Trophoblast cell (in vitro differentiated cells and primary cell): ENCODE results near the gene TMEM214.

Source experiments
- DNase-seq, 2 donors: peaks; one replicate each; pipeline ENCODE4 v3.0.0-alpha.2; 2016
- H2AFZ ChIP-seq: 2 replicates; pipeline ENCODE4 v1.6.1; 2013; ENCODE audit warnings: low read length, moderate library complexity, mild to moderate bottlenecking; ENCODE audit not compliant: insufficient read depth, poor library complexity
- H2AK5ac ChIP-seq: 2 replicates; pipeline ENCODE4 v1.6.1; 2013; ENCODE audit warnings: mild to moderate bottlenecking, low read length
- H2BK120ac ChIP-seq: 2 replicates; pipeline ENCODE4 v1.6.1; 2013; ENCODE audit warnings: low read length, mild to moderate bottlenecking, moderate library complexity; ENCODE audit not compliant: insufficient read depth, poor library complexity
- H2BK12ac ChIP-seq: 2 replicates; pipeline ENCODE4 v1.6.1; 2013; ENCODE audit warnings: mild to moderate bottlenecking, low read length, moderate library complexity
- H2BK5ac ChIP-seq: 2 replicates; pipeline ENCODE4 v1.6.1; 2013; ENCODE audit warnings: low read length, low read depth, moderate library complexity, mild to moderate bottlenecking; ENCODE audit not compliant: poor library complexity
- H3K14ac ChIP-seq: 2 replicates; pipeline ENCODE4 v1.6.1; 2013; ENCODE audit warnings: mild to moderate bottlenecking, low read length
- H3K18ac ChIP-seq: 2 replicates; pipeline ENCODE4 v1.6.1; 2013; ENCODE audit warnings: mild to moderate bottlenecking, low read length
- H3K23ac ChIP-seq: 2 replicates; pipeline ENCODE4 v1.6.1; 2013; ENCODE audit warnings: low read length
- H3K27ac ChIP-seq: 2 replicates; pipeline ENCODE4 v1.5.1; 2013; ENCODE audit warnings: low read depth, mild to moderate bottlenecking, inconsistent platforms, low read length, moderate library complexity
- H3K27me3 ChIP-seq: 2 replicates; pipeline ENCODE4 v1.6.1; 2013; ENCODE audit warnings: inconsistent platforms, mild to moderate bottlenecking, low read length, moderate library complexity; ENCODE audit not compliant: insufficient read depth
- H3K36me3 ChIP-seq, 2 experiments: 1 replicate in 1 of 2; 2 replicates in 1 of 2; pipeline ENCODE4 v1.6.1; 2013; ENCODE audit warnings: low read length in 2 of 2, mild to moderate bottlenecking in 2 of 2, moderate library complexity in 1 of 2; ENCODE audit not compliant: insufficient read depth in 2 of 2, control insufficient read depth in 1 of 2
- H3K4ac ChIP-seq: 2 replicates; pipeline ENCODE4 v1.6.1; 2013; ENCODE audit warnings: low read depth, mild to moderate bottlenecking, low read length, moderate library complexity
- H3K4me1 ChIP-seq, 2 experiments: 1 replicate in 1 of 2; 2 replicates in 1 of 2; pipeline ENCODE4 v1.6.1; 2013; ENCODE audit warnings: low read length in 2 of 2, mild to moderate bottlenecking in 2 of 2, moderate library complexity in 1 of 2; ENCODE audit not compliant: insufficient read depth in 2 of 2, control insufficient read depth in 1 of 2
- H3K4me2 ChIP-seq: 2 replicates; pipeline ENCODE4 v1.6.1; 2013; ENCODE audit warnings: inconsistent platforms, mild to moderate bottlenecking, low read length, moderate library complexity
- H3K4me3 ChIP-seq: 2 replicates; pipeline ENCODE4 v1.5.1; 2013; ENCODE audit warnings: mild to moderate bottlenecking, low read depth, low read length, inconsistent platforms
- H3K79me1 ChIP-seq: one replicate; pipeline ENCODE4 v1.6.1; 2013; ENCODE audit warnings: low read length
- H3K79me2 ChIP-seq: 2 replicates; pipeline ENCODE4 v1.6.1; 2013; ENCODE audit warnings: low read length, mild to moderate bottlenecking; ENCODE audit not compliant: control insufficient read depth, insufficient read depth, poor library complexity
- H3K9ac ChIP-seq: 2 replicates; pipeline ENCODE4 v1.6.1; 2013; ENCODE audit warnings: mild to moderate bottlenecking, low read length
- H3K9me3 ChIP-seq: 2 replicates; pipeline ENCODE4 v1.6.1; 2013; ENCODE audit warnings: low read depth, mild to moderate bottlenecking, control low read depth, inconsistent platforms, low read length; ENCODE audit not compliant: insufficient read depth
- H4K12ac ChIP-seq: 2 replicates; pipeline ENCODE4 v1.6.1; 2013; ENCODE audit warnings: low read depth, mild to moderate bottlenecking, low read length, moderate library complexity
- H4K8ac ChIP-seq: 2 replicates; pipeline ENCODE4 v1.6.1; 2013; ENCODE audit warnings: low read depth, mild to moderate bottlenecking, low read length, moderate library complexity
- H4K91ac ChIP-seq: one replicate; pipeline ENCODE4 v1.6.1; 2013; ENCODE audit warnings: low read depth, mild to moderate bottlenecking, low read length, moderate library complexity
- WGBS: extraction: QIAGEN DNeasy Blood & Tissue Kit; methylation state at CpG from one replicate; pipeline ENCODE4 v1.1.7; 2013; ENCODE audit warnings: missing lambda C conversion rate; ENCODE audit not compliant: insufficient read length, insufficient coverage; ENCODE audit errors: extremely low coverage; 5-methylcytosine and 5-hydroxymethylcytosine counted together

Gene TMEM214

DNA sequence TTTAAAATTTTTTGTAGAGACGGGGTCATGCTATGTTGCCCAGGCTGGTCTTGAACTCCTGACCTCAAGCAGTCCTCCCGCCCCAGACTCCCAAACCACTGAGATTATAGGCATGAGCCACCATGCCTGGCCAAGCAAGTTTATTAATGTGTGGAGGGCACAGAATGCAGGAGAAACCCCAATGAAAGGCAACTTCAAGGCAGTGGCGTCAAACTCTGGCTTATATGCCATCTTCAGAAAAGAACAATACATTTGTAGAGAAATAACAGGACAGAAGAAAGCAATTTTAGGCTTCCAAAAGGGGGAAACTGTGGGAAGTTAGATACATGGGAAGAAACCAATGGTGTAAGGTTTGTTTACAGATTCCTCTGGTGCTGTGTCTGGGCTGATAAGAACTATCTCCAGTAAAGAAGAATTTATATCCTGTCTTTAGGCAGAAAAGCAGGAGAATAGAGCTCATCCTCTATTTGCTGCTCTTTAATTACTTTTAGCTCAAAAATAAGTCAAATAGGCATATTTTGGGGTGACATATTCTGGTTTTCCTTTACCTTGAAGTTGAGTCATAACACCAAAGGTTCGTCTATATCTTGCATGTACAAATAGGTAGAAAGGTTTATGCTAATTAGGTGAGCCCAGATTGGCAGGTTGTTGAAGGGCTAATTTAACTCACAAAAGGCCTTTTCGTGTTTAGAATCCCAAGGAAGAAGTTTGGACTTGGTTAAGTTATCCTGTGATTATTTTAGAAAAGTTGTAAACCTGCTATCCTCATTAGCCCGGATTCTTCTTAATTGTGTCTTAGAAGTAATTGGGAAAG, 26.0 kb upstream of the TMEM214 start:
- no peak overlapping the region for H2AFZ ChIP-seq
- no peaks in the 10 kb centered on the region for H3K36me3 ChIP-seq
- H4K91ac ChIP-seq = no peak overlapping the region
- H2BK120ac ChIP-seq = no peak overlapping the region
- H2BK5ac ChIP-seq = no peak overlapping the region
- no peaks in the 10 kb centered on the region for H3K79me1 ChIP-seq
- no peak overlapping the region for H3K4ac ChIP-seq
- H3K14ac ChIP-seq = no peak overlapping the region
- H3K4me3 ChIP-seq = no peak overlapping the region
- DNase-seq = no peak
- H3K27ac ChIP-seq = no peak overlapping the region
- H4K8ac ChIP-seq = no peak overlapping the region
- H3K9ac ChIP-seq = no peak overlapping the region
- no peak overlapping the region for H3K23ac ChIP-seq
- no peaks in the 10 kb centered on the region for H3K27me3 ChIP-seq
- no peak overlapping the region for H3K4me2 ChIP-seq
- H2BK12ac ChIP-seq = no peak overlapping the region
- H3K9me3 ChIP-seq = no peaks in the 10 kb centered on the region
- no peak overlapping the region for H4K12ac ChIP-seq
- H3K18ac ChIP-seq = no peak overlapping the region
- no CpG with 5 or more reads among the region's 6 CpGs for WGBS
- no peaks in the 10 kb centered on the region for H3K79me2 ChIP-seq
- peaks cover 0 to 4% of the 10 kb centered on the region in 2 experiments for H3K4me1 ChIP-seq
- no peak overlapping the region for H2AK5ac ChIP-seq

DNA sequence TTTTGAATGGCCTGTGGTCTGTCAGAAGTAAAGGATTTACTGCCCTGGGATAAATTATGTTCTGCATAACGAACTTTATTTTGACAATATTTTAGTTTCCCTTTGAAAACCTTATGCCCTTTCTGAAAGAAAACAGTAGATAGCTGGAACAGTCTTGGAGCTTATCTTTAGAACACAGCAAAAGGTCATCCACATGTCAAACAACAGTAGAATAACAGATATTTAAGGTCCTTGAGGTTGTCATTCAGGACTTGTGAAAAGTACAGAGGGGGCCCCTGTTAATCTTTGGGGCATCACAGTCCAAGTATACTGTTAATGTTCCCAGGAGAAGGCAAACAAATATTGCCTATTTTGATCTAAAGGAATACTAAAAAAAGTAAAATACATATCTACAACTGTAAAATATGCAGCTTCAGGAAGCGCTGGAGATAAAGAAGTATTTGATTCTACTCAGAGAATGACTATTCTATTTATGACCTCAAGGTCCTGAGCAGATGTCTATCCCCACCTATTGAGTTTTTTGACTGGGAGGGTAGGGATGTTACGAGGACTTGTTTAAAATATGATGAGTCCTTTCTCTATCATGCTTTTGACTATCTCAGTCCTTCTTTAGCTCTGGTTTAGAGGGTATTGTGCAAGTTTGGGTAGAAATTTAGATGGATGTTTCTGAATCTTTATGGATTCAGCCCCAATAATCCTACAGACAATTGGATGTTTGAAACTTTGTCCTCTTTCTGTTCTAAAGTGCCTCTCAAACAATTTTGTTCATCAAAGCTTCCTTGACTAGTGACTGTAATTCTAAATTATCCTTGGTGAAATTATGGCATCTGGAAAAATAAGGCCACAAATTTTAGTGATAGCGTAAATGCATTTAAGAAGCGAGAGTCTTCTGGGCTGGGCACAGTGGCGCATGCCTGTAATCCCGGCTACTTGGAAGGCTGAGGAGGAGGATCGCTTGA, 25.1 kb upstream of the TMEM214 start:
- Histone ChIP-seq H4K12ac (no peak overlapping the region), H2BK120ac (no peak overlapping the region), H2AK5ac (no peak overlapping the region), H3K27me3 (no peaks in the 10 kb centered on the region), H3K14ac (no peak overlapping the region), H4K91ac (no peak overlapping the region), H3K4me3 (no peak overlapping the region), H3K9ac (no peak overlapping the region), H2AFZ (no peak overlapping the region), H3K9me3 (no peaks in the 10 kb centered on the region), H3K23ac (no peak overlapping the region), H2BK12ac (no peak overlapping the region), H3K4ac (no peak overlapping the region), H3K36me3 (peaks cover 0 to 2% of the 10 kb centered on the region in 2 experiments), H3K18ac (no peak overlapping the region), H3K79me2 (no peaks in the 10 kb centered on the region), H3K4me2 (no peak overlapping the region), H4K8ac (no peak overlapping the region), H3K79me1 (no peaks in the 10 kb centered on the region), H3K4me1 (peaks cover 0 to 4% of the 10 kb centered on the region in 2 experiments), H2BK5ac (no peak overlapping the region), H3K27ac (no peak overlapping the region)
- no peak for DNase-seq
- no CpG with 5 or more reads among the region's 8 CpGs for WGBS

DNA sequence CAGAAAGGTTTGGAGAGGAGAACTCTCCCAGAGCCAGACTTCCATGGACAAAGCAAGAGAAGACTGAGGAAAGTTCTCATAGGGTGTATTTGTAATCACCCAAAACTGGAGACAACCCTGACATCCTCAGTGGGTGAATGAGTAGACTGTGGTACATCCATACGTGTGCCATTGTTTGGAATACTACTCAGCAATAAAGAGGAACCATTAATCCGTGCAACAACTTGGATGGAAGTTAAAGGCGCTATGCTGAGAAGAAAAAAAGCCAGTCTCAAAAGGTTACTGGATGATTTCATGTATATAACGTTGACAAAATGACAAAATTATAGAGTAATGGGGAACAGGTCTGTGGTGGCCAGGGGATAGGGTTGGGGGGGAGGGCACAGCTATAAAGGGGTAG, 24.1 kb upstream of the TMEM214 start:
- Histone ChIP-seq H3K4me3 (no peak overlapping the region), H3K79me2 (no peaks in the 10 kb centered on the region), H3K23ac (no peak overlapping the region), H3K36me3 (peaks cover 0 to 2% of the 10 kb centered on the region in 2 experiments), H2BK12ac (no peak overlapping the region), H3K18ac (no peak overlapping the region), H3K4ac (no peak overlapping the region), H3K27me3 (no peaks in the 10 kb centered on the region), H3K9ac (no peak overlapping the region), H4K12ac (no peak overlapping the region), H3K4me1 (peaks cover 0 to 4% of the 10 kb centered on the region in 2 experiments), H2BK5ac (no peak overlapping the region), H3K4me2 (no peak overlapping the region), H3K14ac (no peak overlapping the region), H4K91ac (no peak overlapping the region), H2AK5ac (no peak overlapping the region), H3K79me1 (no peaks in the 10 kb centered on the region), H4K8ac (no peak overlapping the region), H2AFZ (no peak overlapping the region), H2BK120ac (no peak overlapping the region), H3K27ac (no peak overlapping the region), H3K9me3 (no peaks in the 10 kb centered on the region)
- DNase-seq = no peak
- WGBS = no CpG with 5 or more reads among the region's 4 CpGs

DNA sequence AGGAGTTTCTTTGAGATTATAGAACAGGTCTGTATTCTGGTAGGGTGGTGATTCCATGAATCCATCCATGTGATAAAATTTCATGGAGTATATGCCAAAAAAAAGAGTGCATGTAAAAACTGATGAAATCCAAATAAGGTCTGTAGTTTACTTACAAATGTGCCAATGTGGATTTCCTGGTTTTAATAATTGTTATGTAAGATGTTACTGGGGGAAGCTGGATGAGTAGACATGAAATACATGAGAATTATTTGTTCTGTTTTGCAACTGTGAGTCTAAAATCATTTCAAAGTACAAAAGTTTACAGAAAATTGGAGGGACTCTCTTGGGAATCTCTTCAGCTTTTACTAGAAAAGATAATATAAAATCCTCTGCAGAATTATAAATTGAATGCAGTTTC, 23.7 kb upstream of the TMEM214 start:
- Histone ChIP-seq H3K4me3 (no peak overlapping the region), H3K36me3 (peaks cover 0 to 2% of the 10 kb centered on the region in 2 experiments), H3K79me1 (no peaks in the 10 kb centered on the region), H3K9ac (no peak overlapping the region), H2BK12ac (no peak overlapping the region), H2AFZ (no peak overlapping the region), H4K12ac (no peak overlapping the region), H2AK5ac (no peak overlapping the region), H3K27me3 (no peaks in the 10 kb centered on the region), H2BK120ac (no peak overlapping the region), H3K9me3 (no peaks in the 10 kb centered on the region), H3K4me2 (no peak overlapping the region), H4K8ac (no peak overlapping the region), H3K4ac (no peak overlapping the region), H3K79me2 (no peaks in the 10 kb centered on the region), H3K18ac (no peak overlapping the region), H3K23ac (no peak overlapping the region), H3K27ac (no peak overlapping the region), H2BK5ac (no peak overlapping the region), H3K4me1 (peaks cover 0 to 4% of the 10 kb centered on the region in 2 experiments), H3K14ac (no peak overlapping the region), H4K91ac (no peak overlapping the region)
- no peak for DNase-seq
